ENCODE data around the gene RUNX3.
"Not testable (repeated sequence)": the region's sequence is repeated elsewhere in the genome, so short reads cannot be mapped to it uniquely, and the experiment has no call there.

RUNX3 gene

DNA sequence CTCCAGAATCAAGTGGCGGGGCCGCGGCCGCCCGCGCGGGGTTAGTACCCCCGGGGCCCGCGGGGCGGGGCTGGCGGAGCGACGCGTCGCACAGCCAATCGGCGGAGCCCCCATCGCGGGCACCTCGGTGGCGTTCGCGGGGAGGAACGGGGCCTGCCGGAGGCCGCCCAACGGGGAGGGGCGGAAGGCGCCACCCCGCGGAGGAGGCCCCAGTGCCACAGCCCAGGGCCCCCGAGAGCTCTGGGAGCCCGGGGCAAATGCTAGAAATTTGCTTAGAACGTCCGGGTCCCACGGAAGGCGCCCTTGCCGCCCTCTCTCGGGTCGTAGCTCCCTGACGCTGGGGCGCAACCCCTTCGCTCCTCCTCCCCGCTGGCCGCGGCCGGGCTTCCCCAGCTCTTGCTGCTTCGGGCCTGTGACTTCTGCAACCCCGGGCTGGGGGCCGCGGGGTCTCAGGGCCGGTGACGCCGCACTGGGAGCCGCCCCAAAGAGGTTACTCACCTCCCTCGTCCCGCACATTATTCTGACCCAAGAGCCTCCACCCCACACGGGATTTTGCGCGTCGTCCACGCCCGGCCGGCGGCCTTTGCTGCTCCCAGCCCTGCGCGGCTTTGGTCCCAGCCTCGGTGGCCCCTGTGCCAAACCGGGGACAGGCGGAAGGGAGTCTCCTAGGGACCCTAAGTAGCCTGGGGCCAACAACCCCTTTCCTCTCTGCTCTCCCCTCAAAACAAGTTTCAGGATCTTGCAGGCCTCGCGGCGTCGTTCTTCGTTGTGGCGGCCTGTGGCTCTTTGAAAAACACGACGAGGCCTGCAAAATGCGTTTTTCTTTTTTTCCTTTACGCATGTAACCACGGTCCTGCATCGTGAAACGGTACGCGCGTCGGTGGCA is at the start of gene RUNX3:
RUNX3 (minus strand) TSS at position 17 of the 886 bp plus-strand sequence. CDS start 408 bp downstream, outside the sequence.
- DNase-seq (ENCODE audit: low read depth): peak; percentile 79

GRCh38 chr1:24979232-24979631 is 49.2 kb upstream of the RUNX3 start:
- DNase-seq (ENCODE audit: low read depth): not testable (repeated sequence)

DNA sequence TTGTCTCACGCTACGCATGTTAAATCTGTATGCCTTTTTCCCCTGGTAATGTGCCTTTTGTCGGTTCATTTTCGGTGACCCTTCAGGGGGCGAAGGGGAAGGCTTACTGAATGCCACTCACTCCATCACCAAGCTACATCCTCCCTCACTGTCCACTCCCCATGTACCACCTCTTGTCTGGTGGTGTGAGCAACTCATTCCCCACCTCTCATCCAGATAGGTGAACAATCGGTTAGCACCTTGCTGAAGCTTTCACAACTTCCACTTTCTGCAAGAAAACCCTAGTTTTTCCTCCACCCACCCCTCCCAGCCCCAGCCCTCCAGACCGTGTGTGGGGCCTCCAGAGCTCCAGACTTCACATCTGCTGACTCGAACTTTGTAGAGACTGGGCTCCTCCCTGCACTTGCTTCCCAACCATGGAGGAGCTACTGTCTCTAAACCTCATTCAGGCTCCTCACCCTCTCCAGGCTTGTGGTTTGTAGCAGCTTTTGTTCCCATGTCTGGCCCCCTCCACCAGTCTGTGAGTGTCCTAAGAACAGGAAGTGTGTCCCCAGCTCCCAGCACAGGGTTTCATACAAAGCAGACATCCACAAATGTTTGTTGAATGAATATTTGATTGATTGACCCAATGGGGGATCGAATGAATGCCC is 48.4 kb upstream of the RUNX3 start:
- no peak for DNase-seq (ENCODE audit: low read depth)

GRCh38 chr1:24975391-24975790 is 45.3 kb upstream of the RUNX3 start:
- DNase-seq (ENCODE audit: low read depth): no peak

DNA sequence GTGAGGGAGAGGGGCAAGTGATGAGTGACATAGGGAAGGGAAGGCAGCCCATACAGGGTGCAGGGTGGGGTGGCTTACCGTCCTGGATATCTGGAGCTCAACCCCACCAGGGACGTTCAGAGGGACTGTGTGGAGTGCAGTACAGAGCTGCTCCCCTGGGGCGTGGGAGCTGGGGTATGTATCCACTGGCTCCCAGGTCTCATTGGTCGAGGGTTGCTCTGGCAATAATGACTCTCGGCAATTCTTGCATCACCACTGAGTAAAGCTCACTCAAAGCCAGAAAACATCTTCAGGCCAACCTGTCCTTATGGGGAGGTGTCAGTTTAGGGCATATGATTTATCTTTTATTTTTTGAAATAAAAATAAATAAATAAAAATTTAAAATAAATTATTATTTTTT is 43.2 kb upstream of the RUNX3 start:
- DNase-seq (ENCODE audit: low read depth): no peak

DNA sequence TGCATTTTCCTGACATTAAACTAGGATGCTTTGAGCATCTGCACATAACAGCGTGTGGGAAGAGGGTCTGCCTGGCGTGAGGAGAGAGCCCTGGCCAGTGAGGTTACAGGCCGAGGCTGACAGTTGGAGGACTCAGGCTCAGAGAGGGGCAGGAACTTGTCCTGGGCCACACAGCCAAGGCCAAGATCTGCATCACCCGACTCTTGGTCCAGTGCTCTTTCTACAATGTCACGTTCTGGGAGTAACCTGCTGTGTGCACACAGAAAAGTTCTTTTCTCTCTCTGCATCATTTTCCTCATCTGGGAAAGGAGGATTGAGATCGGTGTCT is 42.8 kb upstream of the RUNX3 start:
- DNase-seq (ENCODE audit: low read depth): no peak

DNA sequence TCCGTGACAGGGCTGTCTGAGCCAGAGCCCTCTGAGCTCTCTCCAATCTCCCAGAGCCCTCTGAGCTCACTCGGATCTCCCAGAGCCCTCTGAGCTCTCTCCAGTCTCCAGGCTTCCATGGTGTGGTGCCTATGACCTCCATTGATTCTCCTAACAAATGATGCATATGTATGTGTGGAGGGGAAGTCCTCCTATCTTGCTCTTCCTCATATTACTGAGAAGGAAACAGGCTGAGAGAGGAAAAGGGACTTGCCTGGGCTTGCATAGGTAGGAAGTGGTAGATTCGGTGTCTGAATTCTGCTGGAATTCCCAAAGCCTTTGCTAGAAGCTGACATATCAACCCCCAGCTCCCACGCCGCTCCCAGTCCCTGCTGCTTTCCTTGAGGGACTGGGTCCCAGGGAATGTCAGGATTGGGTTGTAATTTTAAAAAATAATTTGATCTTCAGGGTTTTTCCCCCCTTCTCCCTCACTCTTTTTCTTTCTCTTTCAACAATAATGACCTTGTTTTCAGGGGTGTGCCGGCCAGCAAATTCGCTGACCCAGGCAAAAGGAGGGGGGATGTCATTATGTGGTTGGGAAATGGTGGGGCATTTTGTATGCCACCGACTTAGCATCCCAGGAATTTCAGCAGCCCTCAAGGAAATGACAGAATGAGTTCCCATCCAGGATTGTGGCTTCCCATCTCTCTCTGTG is 42.3 kb upstream of the RUNX3 start:
- DNase-seq (ENCODE audit: low read depth): no peak

- DNase-seq (ENCODE audit: low read depth): no peak
These were observed 41.1 kb upstream of the RUNX3 start for GRCh38 chr1:24970926-24971875.

- no peak for DNase-seq (ENCODE audit: low read depth)
These were observed 40.3 kb upstream of the RUNX3 start for GRCh38 chr1:24970399-24970753.

DNA sequence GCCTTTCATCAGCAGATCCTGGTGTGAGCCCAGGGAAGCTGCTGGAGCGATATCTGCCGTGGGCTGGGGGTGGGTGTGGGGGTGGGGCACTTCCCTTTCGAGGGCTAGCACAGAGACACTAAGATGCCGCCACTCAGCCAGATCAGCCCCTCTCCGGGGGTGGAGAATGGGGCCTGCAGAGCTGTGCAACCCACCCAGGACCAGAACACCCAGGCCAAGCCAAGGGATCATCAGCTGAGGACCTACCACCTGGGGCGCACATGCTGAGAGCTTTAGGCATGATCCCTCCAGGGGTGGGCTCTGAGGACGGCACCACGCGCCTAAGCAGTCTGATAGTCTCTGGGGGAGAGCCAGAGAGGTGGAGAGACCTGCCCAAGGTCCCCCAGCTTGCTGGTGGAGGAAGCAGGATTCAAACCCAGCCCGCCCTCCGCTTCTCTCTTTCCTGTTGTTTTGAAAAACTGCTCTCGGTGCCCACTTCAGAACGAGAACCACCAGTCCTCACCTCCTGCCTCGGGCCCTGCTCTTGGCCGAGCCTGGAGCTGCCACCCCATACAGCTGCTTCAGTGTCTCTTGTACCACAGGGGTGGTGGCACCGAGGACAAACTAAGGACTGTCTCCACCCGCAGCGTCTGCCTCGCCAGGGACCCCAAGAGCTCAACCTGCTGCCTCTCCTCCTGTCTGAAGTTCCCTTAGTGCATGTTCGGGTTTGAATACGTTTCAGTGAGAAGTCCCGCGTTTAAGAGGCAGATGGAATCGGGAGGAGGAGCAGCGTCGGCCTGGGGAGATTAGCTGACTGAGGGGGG is 39.7 kb upstream of the RUNX3 start:
- no peak for DNase-seq (ENCODE audit: low read depth)

GRCh38 chr1:24968941-24969585 is 39.0 kb upstream of the RUNX3 start:
- DNase-seq (ENCODE audit: low read depth): no peak

DNA sequence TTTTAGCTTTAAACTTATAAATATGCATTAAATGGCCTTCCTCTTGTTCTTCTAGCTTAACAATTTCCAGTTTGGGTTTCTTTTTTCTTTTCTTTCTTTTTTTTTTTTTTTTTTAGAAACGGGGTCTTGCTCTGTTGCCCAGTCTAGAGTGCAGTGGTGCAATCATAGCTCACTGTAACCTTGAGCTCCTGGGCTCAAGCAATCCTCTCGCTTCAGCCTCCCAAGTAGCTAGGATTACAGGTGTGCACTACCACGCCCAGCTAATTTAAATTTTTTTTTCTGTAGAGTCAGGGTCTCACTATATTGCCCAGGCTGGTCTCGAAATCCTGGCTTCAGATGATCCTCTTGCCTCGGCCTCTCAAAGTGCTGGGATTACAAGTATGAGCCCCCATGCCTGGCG is 37.9 kb upstream of the RUNX3 start:
- no peak for DNase-seq (ENCODE audit: low read depth)

GRCh38 chr1:24967555-24967954 is 37.5 kb upstream of the RUNX3 start:
- DNase-seq (ENCODE audit: low read depth): no peak

DNA sequence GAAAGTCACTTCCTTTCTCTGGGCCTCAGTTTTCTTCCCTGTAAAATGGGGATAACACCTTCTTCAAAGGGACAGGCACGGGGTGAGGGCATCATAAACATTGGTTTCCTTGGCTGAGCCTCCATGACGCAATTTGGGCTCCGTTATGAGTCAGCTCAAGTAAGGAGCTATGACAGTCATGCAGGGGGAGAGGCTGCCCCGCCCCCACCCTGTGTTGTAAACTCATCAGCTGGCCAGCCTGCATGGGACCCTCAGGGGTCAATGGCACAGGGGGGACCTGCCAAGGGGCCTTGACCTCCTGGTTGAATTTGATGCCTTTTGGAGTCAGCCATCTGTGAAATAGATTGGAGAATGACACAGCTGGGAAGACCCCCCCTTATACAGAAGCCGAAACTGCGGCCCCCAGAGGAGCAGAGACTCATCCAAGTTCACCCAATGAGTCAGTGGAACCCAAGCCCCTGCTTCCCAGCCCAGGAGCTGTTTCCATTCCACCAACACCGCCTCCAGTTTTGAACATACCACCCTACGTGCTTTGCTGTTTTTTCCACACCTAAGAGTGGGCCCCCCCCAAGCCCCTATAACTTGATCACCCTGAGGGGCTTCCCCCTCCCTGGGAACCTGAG is 36.8 kb upstream of the RUNX3 start:
- DNase-seq (ENCODE audit: low read depth): no peak

- DNase-seq (ENCODE audit: low read depth): no peak
These were observed 36.1 kb upstream of the RUNX3 start for GRCh38 chr1:24966121-24966723.

GRCh38 chr1:24965571-24965930 is 35.5 kb upstream of the RUNX3 start:
- no peak for DNase-seq (ENCODE audit: low read depth)

DNA sequence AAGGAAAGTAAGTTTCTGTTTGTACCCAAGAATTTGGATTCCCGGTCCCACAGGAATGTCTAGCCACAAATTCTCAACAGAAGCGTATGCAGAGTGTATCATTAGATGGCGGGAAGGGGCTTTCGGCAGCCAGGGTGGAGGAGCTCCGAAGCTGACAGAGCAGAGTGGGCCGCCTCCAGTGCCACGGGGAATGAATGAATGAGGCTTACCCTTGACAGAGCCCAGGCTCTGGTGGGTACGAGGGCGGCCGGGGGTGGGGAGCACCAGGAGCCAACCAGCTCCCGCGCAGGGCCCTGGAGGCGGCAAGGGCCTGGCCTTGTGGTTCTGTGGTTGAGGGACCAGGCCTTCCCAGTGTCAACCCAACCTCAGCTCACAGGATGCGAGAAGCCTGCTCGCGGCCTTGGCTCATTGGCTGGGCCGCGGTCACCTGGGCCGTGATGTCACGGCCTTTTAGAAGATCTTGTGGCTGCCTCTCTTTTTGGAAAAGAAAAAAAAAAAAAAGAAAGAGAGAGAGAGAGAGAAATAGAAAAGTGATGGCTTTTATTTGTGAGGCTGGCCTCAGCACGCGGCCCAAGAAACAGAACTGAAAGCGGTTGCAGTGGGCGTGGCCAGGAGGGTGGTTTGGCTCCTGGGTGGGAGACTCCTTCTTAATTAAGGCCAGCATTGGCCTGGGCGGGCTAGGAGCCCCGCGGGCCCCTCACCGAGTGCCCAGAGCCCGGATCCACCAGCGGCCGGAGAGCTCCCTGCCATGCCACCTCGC is 34.9 kb upstream of the RUNX3 start:
- peak; percentile 69 for DNase-seq (ENCODE audit: low read depth)

GRCh38 chr1:24963943-24964693 is 34.0 kb upstream of the RUNX3 start:
- DNase-seq (ENCODE audit: low read depth): no peak

All from stimulated activated CD8-positive, alpha-beta memory T cell treated with anti-CD3 and anti-CD28 coated beads, Interleukin-15, amount 100 ng/mL, for 24 hours (primary cell).